Karpas-422 (cell line): ENCODE measurements around the gene WDR55. TPM values are rescaled to one million over a fixed set of nuclear protein-coding genes. Genes with fewer than 3 reads are reported as not detected.

Experiments
- DNase-seq: peaks from one replicate; pipeline ENCODE4 v3.0.0-alpha.2; 2015
- H2AFZ ChIP-seq: fragments of 200-600 bp; sonication (generic); 2 replicates; pipeline ENCODE4 v1.6.1; 2014; ENCODE audit warnings: antibody characterized with exemption, low read length, mixed read lengths
- H3K27ac ChIP-seq: fragments of 200-600 bp; sonication (generic); 2 replicates; pipeline ENCODE4 v1.5.1; 2014; ENCODE audit warnings: mild to moderate bottlenecking, low read length, moderate library complexity
- H3K27me3 ChIP-seq: fragments of 200-600 bp; sonication (generic); 2 replicates; pipeline ENCODE4 v1.6.1; 2014; ENCODE audit warnings: low read length, mixed read lengths
- H3K36me3 ChIP-seq: fragments of 200-600 bp; sonication (generic); 2 replicates; pipeline ENCODE4 v1.6.1; 2014; ENCODE audit warnings: low read length, mixed read lengths; ENCODE audit not compliant: insufficient read depth
- H3K4me1 ChIP-seq: fragments of 200-600 bp; sonication (generic); 2 replicates; pipeline ENCODE4 v1.6.1; 2014; ENCODE audit warnings: mild to moderate bottlenecking, low read length, mixed read lengths
- H3K4me2 ChIP-seq: fragments of 200-600 bp; sonication (generic); 2 replicates; pipeline ENCODE4 v1.6.1; 2014; ENCODE audit warnings: low read length, low read depth, mild to moderate bottlenecking; ENCODE audit not compliant: poor library complexity, severe bottlenecking
- H3K4me3 ChIP-seq: fragments of 200-600 bp; sonication (generic); 2 replicates; pipeline ENCODE4 v1.5.1; 2014; ENCODE audit warnings: mild to moderate bottlenecking, antibody characterized with exemption, low read length, mixed read lengths
- H3K79me2 ChIP-seq: fragments of 200-600 bp; sonication (generic); 2 replicates; pipeline ENCODE4 v1.6.1; 2014; ENCODE audit warnings: mild to moderate bottlenecking, low read length, mixed read lengths
- H3K9ac ChIP-seq: fragments of 200-600 bp; sonication (generic); 2 replicates; pipeline ENCODE4 v1.6.0; 2014; ENCODE audit warnings: low read length
- H3K9me2 ChIP-seq: fragments of 200-600 bp; sonication (generic), shearing (Covaris generic); replicated peaks from 2 replicates; pipeline ENCODE4 v1.6.0; 2014; ENCODE audit warnings: mild to moderate bottlenecking, low read length, moderate library complexity; ENCODE audit not compliant: insufficient read depth
- H3K9me3 ChIP-seq: fragments of 300-700, 200-600 bp; sonication (generic); 2 replicates; pipeline ENCODE4 v1.6.1; 2014; ENCODE audit warnings: low read length, mixed read lengths
- H4K20me1 ChIP-seq: fragments of 200-600 bp; sonication (generic); 2 replicates; pipeline ENCODE4 v1.6.1; 2014; ENCODE audit warnings: mild to moderate bottlenecking, antibody characterized with exemption, low read length, low read depth; ENCODE audit not compliant: insufficient read depth
- total RNA-seq: library from RNA; depleted of rRNA; stranded (reverse); fragments of >200 nt; shearing (Covaris generic); gene quantifications from 2 replicates; pipeline ENCODE4 v1.2.3, GENCODE V29; 2014; ENCODE audit warnings: low replicate concordance

The WDR55 gene
- total RNA-seq, 1 experiment from 2014 or later, result 15.9 TPM

GRCh38 chr5:140678993-140679392 is 14.3 kb downstream of the WDR55 start:
- Histone ChIP-seq H3K4me1 (no peaks in the 10 kb centered on the region), H3K9me3 (no peaks in the 10 kb centered on the region), H4K20me1 (no peaks in the 10 kb centered on the region), H3K4me2 (no peak overlapping the region), H3K9ac (no peak overlapping the region), H3K27ac (no peak overlapping the region), H2AFZ (no peak overlapping the region), H3K4me3 (no peak overlapping the region), H3K27me3 (no peaks in the 10 kb centered on the region), H3K79me2 (no peaks in the 10 kb centered on the region), H3K9me2 (no peaks in the 10 kb centered on the region), H3K36me3 (peaks cover 20% of the 10 kb centered on the region)
- no peak for DNase-seq

GRCh38 chr5:140690376-140690932 is 25.8 kb downstream of the WDR55 start:
- Histone ChIP-seq H3K36me3 (peaks cover 26% of the 10 kb centered on the region; the same call in 1 of the 2 replicates), H3K79me2 (peaks cover 62% of the 10 kb centered on the region), H3K9me3 (no peaks in the 10 kb centered on the region), H3K27me3 (no peaks in the 10 kb centered on the region), H3K4me3 (peak overlapping the region; percentile 88), H2AFZ (no peak overlapping the region), H3K4me1 (peaks cover 20% of the 10 kb centered on the region), H3K9me2 (no peaks in the 10 kb centered on the region), H3K9ac (peak overlapping the region; percentile 88), H3K27ac (no peak overlapping the region), H4K20me1 (no peaks in the 10 kb centered on the region), H3K4me2 (peak overlapping the region; percentile 91)
- no peak for DNase-seq

DNA sequence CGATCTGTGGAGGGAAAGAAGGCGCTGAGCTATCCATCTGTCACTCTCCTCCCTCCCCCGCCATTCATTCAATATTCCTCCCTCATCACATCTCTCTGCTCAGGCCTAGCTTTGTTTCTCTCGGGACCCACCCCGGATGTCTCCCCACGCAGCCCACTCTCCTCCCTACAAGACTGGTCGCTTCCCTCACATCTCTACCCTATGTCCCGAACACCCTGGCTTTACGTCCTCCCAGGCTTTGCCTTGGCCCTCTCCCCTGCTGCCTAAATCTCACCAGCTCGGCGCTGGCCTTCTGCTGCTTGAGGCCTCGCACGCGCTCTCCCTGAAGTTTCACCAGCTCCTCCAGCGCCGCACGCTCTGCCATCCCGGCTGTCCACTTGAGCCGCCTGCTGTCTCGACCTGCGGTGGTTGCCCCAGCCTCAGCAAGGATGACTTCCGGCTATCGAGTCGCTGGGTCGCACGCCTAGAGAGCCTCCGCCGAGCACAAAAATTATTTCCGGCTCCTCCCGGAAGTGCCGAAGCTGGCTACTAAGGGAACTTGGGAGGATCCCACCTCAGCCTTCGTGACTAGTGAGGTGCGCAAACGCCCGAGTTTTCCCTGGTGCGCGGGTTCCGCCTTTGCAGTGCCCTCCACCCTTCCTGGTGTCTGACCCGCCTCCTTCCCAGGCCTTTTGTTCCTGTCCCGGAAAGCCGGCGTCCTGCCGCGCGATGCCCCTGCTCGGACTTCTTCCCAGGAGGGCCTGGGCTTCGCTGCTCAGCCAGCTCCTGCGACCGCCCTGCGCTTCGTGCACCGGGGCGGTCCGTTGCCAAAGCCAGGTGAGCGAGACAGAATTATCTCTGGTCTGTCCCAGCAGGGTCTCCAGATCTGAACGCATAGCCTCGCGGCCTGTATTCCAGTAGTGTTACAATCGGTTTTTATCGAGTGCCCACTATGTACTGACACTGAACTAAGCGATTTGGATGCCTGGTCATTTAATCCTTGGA is 26.5 kb downstream of the WDR55 start, which contains the start of the genes HARS1 and HARS2:
Gene HARS1, minus strand, starts transcription at position 430 of the 984 bp plus-strand sequence. Its CDS starts 66 bp downstream, at position 364.
Gene HARS2, plus strand, starts transcription at position 515 of the 984 bp plus-strand sequence. Its CDS starts 194 bp downstream, at position 709.
- Histone ChIP-seq H3K9me3 (no peaks in the 10 kb centered on the region), H3K9ac (peak within 1 kb of the TSS; percentile 88), H3K79me2 (peaks cover 62% of the 10 kb centered on the region), H3K4me2 (peak within 1 kb of the TSS; percentile 91), H3K4me1 (peaks cover 20% of the 10 kb centered on the region), H4K20me1 (no peaks in the 10 kb centered on the region), H3K27ac (peak within 1 kb of the TSS; percentile 56), H3K27me3 (no peaks in the 10 kb centered on the region), H3K36me3 (peaks cover 34% of the 10 kb centered on the region; the same call in 1 of the 2 replicates), H3K4me3 (peak within 1 kb of the TSS; percentile 88), H3K9me2 (no peaks in the 10 kb centered on the region), H2AFZ (peak within 1 kb of the TSS; percentile 93; the same call in 1 of the 2 replicates)
- DNase-seq, result peak; percentile 97

- H3K27me3 ChIP-seq, result no peaks in the 10 kb centered on the region
- peaks cover 20% of the 10 kb centered on the region for H3K4me1 ChIP-seq
- H3K27ac ChIP-seq, result no peak overlapping the region
- no peak overlapping the region for H3K4me2 ChIP-seq
- H3K4me3 ChIP-seq, result no peak overlapping the region
- H4K20me1 ChIP-seq, result no peaks in the 10 kb centered on the region
- no peaks in the 10 kb centered on the region for H3K9me2 ChIP-seq
- H3K36me3 ChIP-seq, result peaks cover 46% of the 10 kb centered on the region
- no peaks in the 10 kb centered on the region for H3K9me3 ChIP-seq
- no peak overlapping the region for H3K9ac ChIP-seq
- DNase-seq, result no peak
- H2AFZ ChIP-seq, result no peak overlapping the region
- peaks cover 51% of the 10 kb centered on the region for H3K79me2 ChIP-seq
Measured at GRCh38 chr5:140694276-140694675, 29.6 kb downstream of the WDR55 start.

- H3K4me2 ChIP-seq, result no peak overlapping the region
Measured at GRCh38 chr5:140696891-140697492, 32.3 kb downstream of the WDR55 start.

DNA sequence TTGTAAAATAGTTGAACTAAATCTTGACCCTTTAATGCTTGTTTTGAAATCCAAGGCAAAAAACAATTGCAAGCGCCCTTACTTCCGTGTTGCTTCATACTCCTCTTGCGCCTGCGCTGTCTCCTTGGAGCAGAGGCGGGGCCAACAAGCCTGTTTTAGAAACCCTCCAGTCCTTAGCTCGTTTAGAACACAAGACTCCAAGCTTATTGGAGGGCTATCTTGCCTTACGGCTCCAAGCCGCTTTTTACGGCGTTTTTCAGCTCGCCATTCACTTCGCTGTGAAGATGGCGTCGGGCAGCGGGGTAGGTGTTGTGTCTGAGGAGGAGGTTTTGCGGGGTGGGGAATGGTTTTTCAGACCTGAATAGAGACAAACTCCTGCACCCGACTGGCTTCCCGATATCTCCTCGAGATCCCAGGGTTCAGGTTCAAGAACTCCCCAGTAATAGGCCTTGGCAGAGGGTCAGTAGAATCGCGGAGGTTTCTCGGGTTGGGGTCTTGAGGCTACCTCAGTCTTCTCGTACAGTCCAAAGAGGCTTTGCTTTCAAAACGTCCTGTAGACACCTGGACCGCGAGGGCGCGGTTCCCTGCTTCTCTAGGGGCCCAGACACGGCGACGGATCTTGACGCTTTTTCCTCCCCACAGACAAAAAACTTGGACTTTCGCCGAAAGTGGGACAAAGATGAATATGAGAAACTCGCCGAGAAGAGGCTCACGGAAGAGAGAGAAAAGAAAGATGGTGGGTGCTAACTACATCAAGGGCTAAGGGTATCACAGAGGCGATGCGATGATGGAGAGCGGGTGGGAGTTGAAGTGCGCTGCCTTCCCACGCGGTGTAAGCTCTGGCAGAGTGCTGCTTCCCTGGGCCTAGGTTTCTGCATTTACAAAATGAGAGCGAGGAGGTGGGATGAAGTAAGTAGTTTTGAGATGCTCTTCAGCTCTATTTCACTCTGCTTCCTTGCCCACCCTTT is 35.8 kb downstream of the WDR55 start, which contains the start of gene ZMAT2:
Gene ZMAT2, plus strand, starts transcription at position 271 of the 968 bp plus-strand sequence. Its CDS starts 14 bp downstream, at position 285.
- no peak within 1 kb of the TSS for H2AFZ ChIP-seq
- H3K9me2 ChIP-seq, result no peaks in the 10 kb centered on the region
- peak within 1 kb of the TSS; percentile 75 for H3K4me3 ChIP-seq
- H3K27ac ChIP-seq, result no peak within 1 kb of the TSS
- peaks cover 7% of the 10 kb centered on the region for H3K4me1 ChIP-seq
- peak; percentile 95 for DNase-seq
- no peaks in the 10 kb centered on the region for H3K27me3 ChIP-seq
- H3K4me2 ChIP-seq, result peak within 1 kb of the TSS; percentile 63
- H3K9ac ChIP-seq, result peak within 1 kb of the TSS; percentile 62
- H3K9me3 ChIP-seq, result no peaks in the 10 kb centered on the region
- H4K20me1 ChIP-seq, result no peaks in the 10 kb centered on the region
- peaks cover 68% of the 10 kb centered on the region for H3K36me3 ChIP-seq
- peaks cover 15% of the 10 kb centered on the region for H3K79me2 ChIP-seq

More at GRCh38 chr5:140696891-140697492, 32.3 kb downstream of the WDR55 start:
- H3K27ac ChIP-seq, result no peak overlapping the region
- no peaks in the 10 kb centered on the region for H4K20me1 ChIP-seq
- H3K27me3 ChIP-seq, result no peaks in the 10 kb centered on the region
- peaks cover 40% of the 10 kb centered on the region for H3K79me2 ChIP-seq
- H3K9ac ChIP-seq, result no peak overlapping the region
- H3K9me3 ChIP-seq, result no peaks in the 10 kb centered on the region
- peaks cover 16% of the 10 kb centered on the region for H3K4me1 ChIP-seq
- peaks cover 58% of the 10 kb centered on the region for H3K36me3 ChIP-seq
- DNase-seq, result no peak
- H2AFZ ChIP-seq, result no peak overlapping the region
- no peak overlapping the region for H3K4me3 ChIP-seq
- H3K9me2 ChIP-seq, result no peaks in the 10 kb centered on the region

DNA sequence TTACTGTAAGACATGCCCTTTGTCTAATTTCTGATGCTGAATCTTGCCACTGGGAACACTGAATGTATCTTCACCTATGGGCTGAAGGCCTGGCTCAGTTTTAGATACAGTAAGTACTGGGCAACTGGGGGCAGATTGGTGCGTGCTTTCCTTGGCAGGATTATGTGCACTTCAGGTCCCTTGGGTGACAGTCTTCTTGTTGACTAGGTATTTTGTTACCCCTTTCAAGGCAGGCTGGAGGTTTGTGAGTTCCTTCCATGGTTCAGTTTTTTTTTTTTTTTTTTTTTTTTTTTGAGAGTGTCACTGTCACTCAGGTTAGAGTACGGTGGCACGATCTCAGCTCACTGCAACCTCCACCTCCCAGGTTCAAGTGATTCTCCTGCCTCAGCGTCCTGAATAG is 43.1 kb downstream of the WDR55 start:
- Histone ChIP-seq H3K9me2 (no peaks in the 10 kb centered on the region), H3K79me2 (no peaks in the 10 kb centered on the region), H3K27me3 (no peaks in the 10 kb centered on the region), H3K9me3 (no peaks in the 10 kb centered on the region), H2AFZ (no peak overlapping the region), H3K4me2 (no peak overlapping the region), H3K27ac (no peak overlapping the region), H3K9ac (no peak overlapping the region), H4K20me1 (no peaks in the 10 kb centered on the region), H3K4me3 (no peak overlapping the region), H3K36me3 (peaks cover 22% of the 10 kb centered on the region), H3K4me1 (peaks cover 7% of the 10 kb centered on the region)
- DNase-seq, result no peak
